GM13977 (cell line): ENCODE measurements around the gene DOCK9.

Source experiments
- DNase-seq: peaks from one replicate; pipeline ENCODE4 v3.0.0; 2012; ENCODE audit warnings: low spot score
- CTCF ChIP-seq: IDR thresholded peaks from 2 replicates; pipeline ENCODE4 v1.5.1; 2012; ENCODE audit warnings: mild to moderate bottlenecking, control low read depth; ENCODE audit not compliant: insufficient read depth; ENCODE audit errors: extremely low read depth, missing control alignments
- in situ Hi-C: fragments of 300-500 bp; cut with MboI; formaldehyde crosslinking; loops from one replicate; pipeline ENCODE4 v1.12.0; 2022; ENCODE audit warnings: low sequenced_read_pairs, low pct_unique_long_range_greater_than_20kb, mixed read lengths, inconsistent platforms; ENCODE audit not compliant: unreplicated experiment

Gene DOCK9

GRCh38 chr13:98962901-98963590, 14.8 kb downstream of the DOCK9 start:
- TF ChIP-seq CTCF: no peak
- in situ Hi-C loops: no loop called here
- DNase-seq: no peak

- in situ Hi-C loops: no loop called here
- DNase-seq: no peak
Observed at GRCh38 chr13:98961503-98962105, 16.3 kb downstream of the DOCK9 start.

GRCh38 chr13:98960606-98961502, 17.0 kb downstream of the DOCK9 start:
- in situ Hi-C loops: no loop called here
- no peak for TF ChIP-seq CTCF
- no peak for DNase-seq

More at GRCh38 chr13:98961503-98962105, 16.3 kb downstream of the DOCK9 start:
- no peak for TF ChIP-seq CTCF

- TF ChIP-seq CTCF: no peak
- in situ Hi-C loops: no loop called here
- no peak for DNase-seq
Observed at GRCh38 chr13:98959786-98960605, 17.9 kb downstream of the DOCK9 start.

GRCh38 chr13:98959291-98959690, 18.6 kb downstream of the DOCK9 start:
- no peak for TF ChIP-seq CTCF
- in situ Hi-C loops: no loop called here
- DNase-seq: no peak

- in situ Hi-C loops: no loop called here
- TF ChIP-seq CTCF: no peak
- no peak for DNase-seq
Observed at GRCh38 chr13:98958443-98958794, 19.4 kb downstream of the DOCK9 start.
